ENCODE data around the gene MPIG6B.

MPIG6B gene

DNA sequence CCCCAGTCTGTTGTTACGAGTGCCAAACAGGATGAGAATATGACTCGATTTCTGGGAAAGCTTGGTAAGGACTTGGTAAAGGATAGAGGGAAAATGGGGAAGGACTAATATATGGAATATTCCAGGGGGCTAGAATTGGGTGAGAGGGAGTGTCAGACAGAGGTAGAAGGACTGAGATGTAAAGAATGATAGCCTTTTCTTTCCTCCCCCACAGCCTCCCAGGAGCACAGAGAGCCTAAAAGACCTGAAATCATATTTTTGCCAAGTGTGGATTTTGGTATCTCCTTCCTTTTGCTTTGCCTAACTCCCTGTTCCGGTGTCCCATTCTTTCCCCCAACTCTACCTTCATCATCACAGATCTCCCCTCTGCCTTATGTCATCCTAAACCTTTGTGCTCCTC, 19.7 kb downstream of the MPIG6B start:
- Histone ChIP-seq H3K79me2 (ENCODE audit: control insufficient read depth, low read length) (peaks cover 26% of the 10 kb centered on the region), H3K4me3 (ENCODE audit: low read length) (no peak overlapping the region), H3K4me1 (ENCODE audit: control insufficient read depth, low read length) (peaks cover 45% of the 10 kb centered on the region), H3K9me2 (replicated peaks; ENCODE audit: control insufficient read depth, low read length) (no peaks in the 10 kb centered on the region), H3K9me3 (ENCODE audit: control insufficient read depth, insufficient read depth, low read length) (no peaks in the 10 kb centered on the region), H3F3A (ENCODE audit: control insufficient read depth, insufficient read depth) (peaks cover 16% of the 10 kb centered on the region), H3K27ac (ENCODE audit: low read depth, low read length) (no peak overlapping the region), H3K27me3 (ENCODE audit: control insufficient read depth, low read length) (no peaks in the 10 kb centered on the region), H4K20me1 (ENCODE audit: control insufficient read depth, insufficient read depth, low read depth, low read length) (no peaks in the 10 kb centered on the region), H3K36me3 (ENCODE audit: control insufficient read depth, low read length) (peaks cover 63% of the 10 kb centered on the region), H3K4me2 (ENCODE audit: low read length) (no peak overlapping the region)
- TF ChIP-seq CTCF (IDR thresholded peaks at IDR 0.05; ENCODE audit: low read depth, low read length, poor library complexity, severe bottlenecking) (no peak), EZH2phosphoT487 (IDR thresholded peaks at IDR 0.05; ENCODE audit: borderline replicate concordance, low read length) (no peak)

GRCh38 chr6:31744422-31744821, 21.2 kb downstream of the MPIG6B start:
- Histone ChIP-seq H3K27me3 (ENCODE audit: control insufficient read depth, low read length) (no peaks in the 10 kb centered on the region), H3K27ac (ENCODE audit: low read depth, low read length) (no peak overlapping the region), H3K4me3 (ENCODE audit: low read length) (no peak overlapping the region), H3K4me2 (ENCODE audit: low read length) (no peak overlapping the region), H3F3A (ENCODE audit: control insufficient read depth, insufficient read depth) (0 out of 2 replicates have a peak, but pooled peaks cover 5% of the 10 kb centered on the region), H4K20me1 (ENCODE audit: control insufficient read depth, insufficient read depth, low read depth, low read length) (no peaks in the 10 kb centered on the region), H3K4me1 (ENCODE audit: control insufficient read depth, low read length) (peaks cover 30% of the 10 kb centered on the region), H3K9me2 (replicated peaks; ENCODE audit: control insufficient read depth, low read length) (no peaks in the 10 kb centered on the region), H3K9me3 (ENCODE audit: control insufficient read depth, insufficient read depth, low read length) (no peaks in the 10 kb centered on the region), H3K36me3 (ENCODE audit: control insufficient read depth, low read length) (peaks cover 66% of the 10 kb centered on the region), H3K79me2 (ENCODE audit: control insufficient read depth, low read length) (peaks cover 26% of the 10 kb centered on the region)
- TF ChIP-seq CTCF (IDR thresholded peaks at IDR 0.05; ENCODE audit: low read depth, low read length, poor library complexity, severe bottlenecking) (no peak), EZH2phosphoT487 (IDR thresholded peaks at IDR 0.05; ENCODE audit: borderline replicate concordance, low read length) (no peak)

- no peak overlapping the region for H3K4me3 ChIP-seq (ENCODE audit: low read length)
- H3K4me1 ChIP-seq (ENCODE audit: control insufficient read depth, low read length) = 0 out of 2 replicates have a peak, but pooled peaks cover 1% of the 10 kb centered on the region
- no peak overlapping the region for H3K4me2 ChIP-seq (ENCODE audit: low read length)
- H3K36me3 ChIP-seq (ENCODE audit: control insufficient read depth, low read length) = peaks cover 36% of the 10 kb centered on the region
- H3K79me2 ChIP-seq (ENCODE audit: control insufficient read depth, low read length) = no peaks in the 10 kb centered on the region
- no peak overlapping the region for H3K27ac ChIP-seq (ENCODE audit: low read depth, low read length)
- no peaks in the 10 kb centered on the region for H3K27me3 ChIP-seq (ENCODE audit: control insufficient read depth, low read length)
- peaks cover 10% of the 10 kb centered on the region for H3F3A ChIP-seq (ENCODE audit: control insufficient read depth, insufficient read depth)
- TF ChIP-seq CTCF (IDR thresholded peaks at IDR 0.05; ENCODE audit: low read depth, low read length, poor library complexity, severe bottlenecking) (no peak), EZH2phosphoT487 (IDR thresholded peaks at IDR 0.05; ENCODE audit: borderline replicate concordance, low read length) (no peak)
- no peaks in the 10 kb centered on the region for H4K20me1 ChIP-seq (ENCODE audit: control insufficient read depth, insufficient read depth, low read depth, low read length)
- no peaks in the 10 kb centered on the region for H3K9me2 ChIP-seq (replicated peaks; ENCODE audit: control insufficient read depth, low read length)
- H3K9me3 ChIP-seq (ENCODE audit: control insufficient read depth, insufficient read depth, low read length) = no peaks in the 10 kb centered on the region
These were observed 26.3 kb downstream of the MPIG6B start for GRCh38 chr6:31749301-31750036.
